Measurements from ENCODE around the gene ADCY9.
"Not testable (repeated sequence)": the region's sequence is repeated elsewhere in the genome, so short reads cannot be mapped to it uniquely, and the experiment has no call there.

DNA sequence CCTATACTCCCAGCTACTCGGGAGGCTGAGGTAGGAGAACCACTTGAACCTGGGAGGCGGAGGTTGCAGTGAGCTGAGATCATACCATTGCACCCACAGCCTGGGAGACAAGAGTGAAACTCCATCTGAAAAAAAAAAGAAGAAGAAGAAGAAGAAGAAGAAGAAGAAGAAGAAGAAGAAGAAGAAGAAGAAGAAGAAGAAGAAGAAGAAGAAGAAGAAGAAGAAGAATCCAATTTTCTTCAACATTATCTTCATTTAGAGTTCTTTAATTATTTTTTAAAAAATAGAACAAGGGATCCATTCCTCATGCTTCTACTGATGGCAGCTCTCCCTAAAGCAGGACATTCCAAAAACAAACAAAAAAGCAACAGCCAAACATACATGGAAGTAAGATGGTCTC, 171.8 kb downstream of the ADCY9 start:
- TF ChIP-seq EZH2 (IDR thresholded peaks at IDR 0.05; ENCODE audit: borderline replicate concordance, insufficient read depth, low read length, poor library complexity, severe bottlenecking); SMC3 (conservative IDR thresholded peaks at IDR 0.05; ENCODE audit: poor library complexity); EP300 (conservative IDR thresholded peaks at IDR 0.05; ENCODE audit: poor library complexity, severe bottlenecking); RAD21 (conservative IDR thresholded peaks at IDR 0.05); CTCF (IDR thresholded peaks at IDR 0.05; ENCODE audit: poor library complexity, severe bottlenecking); POLR2AphosphoS5 (IDR thresholded peaks at IDR 0.05); TAF1 (IDR thresholded peaks at IDR 0.05; ENCODE audit: low read depth); MXI1 (conservative IDR thresholded peaks at IDR 0.05; ENCODE audit: poor library complexity, severe bottlenecking): not testable (repeated sequence)
- TF ChIP-seq, protein P1, sequence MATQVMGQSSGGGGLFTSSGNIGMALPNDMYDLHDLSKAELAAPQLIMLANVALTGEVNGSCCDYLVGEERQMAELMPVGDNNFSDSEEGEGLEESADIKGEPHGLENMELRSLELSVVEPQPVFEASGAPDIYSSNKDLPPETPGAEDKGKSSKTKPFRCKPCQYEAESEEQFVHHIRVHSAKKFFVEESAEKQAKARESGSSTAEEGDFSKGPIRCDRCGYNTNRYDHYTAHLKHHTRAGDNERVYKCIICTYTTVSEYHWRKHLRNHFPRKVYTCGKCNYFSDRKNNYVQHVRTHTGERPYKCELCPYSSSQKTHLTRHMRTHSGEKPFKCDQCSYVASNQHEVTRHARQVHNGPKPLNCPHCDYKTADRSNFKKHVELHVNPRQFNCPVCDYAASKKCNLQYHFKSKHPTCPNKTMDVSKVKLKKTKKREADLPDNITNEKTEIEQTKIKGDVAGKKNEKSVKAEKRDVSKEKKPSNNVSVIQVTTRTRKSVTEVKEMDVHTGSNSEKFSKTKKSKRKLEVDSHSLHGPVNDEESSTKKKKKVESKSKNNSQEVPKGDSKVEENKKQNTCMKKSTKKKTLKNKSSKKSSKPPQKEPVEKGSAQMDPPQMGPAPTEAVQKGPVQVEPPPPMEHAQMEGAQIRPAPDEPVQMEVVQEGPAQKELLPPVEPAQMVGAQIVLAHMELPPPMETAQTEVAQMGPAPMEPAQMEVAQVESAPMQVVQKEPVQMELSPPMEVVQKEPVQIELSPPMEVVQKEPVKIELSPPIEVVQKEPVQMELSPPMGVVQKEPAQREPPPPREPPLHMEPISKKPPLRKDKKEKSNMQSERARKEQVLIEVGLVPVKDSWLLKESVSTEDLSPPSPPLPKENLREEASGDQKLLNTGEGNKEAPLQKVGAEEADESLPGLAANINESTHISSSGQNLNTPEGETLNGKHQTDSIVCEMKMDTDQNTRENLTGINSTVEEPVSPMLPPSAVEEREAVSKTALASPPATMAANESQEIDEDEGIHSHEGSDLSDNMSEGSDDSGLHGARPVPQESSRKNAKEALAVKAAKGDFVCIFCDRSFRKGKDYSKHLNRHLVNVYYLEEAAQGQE (IDR thresholded peaks at IDR 0.05; ENCODE audit: borderline replicate concordance), result not testable (repeated sequence)

Measured in neural cell (in vitro differentiated cells).